ENCODE data around the gene ABCC8. TPM values are rescaled to one million over a fixed set of nuclear protein-coding genes. Genes with fewer than 3 reads are reported as not detected.

ABCC8 gene
- polyA plus RNA-seq, 1 of the 3 experiments (the other 2 are of a cell fraction) = 1.1 TPM

DNA sequence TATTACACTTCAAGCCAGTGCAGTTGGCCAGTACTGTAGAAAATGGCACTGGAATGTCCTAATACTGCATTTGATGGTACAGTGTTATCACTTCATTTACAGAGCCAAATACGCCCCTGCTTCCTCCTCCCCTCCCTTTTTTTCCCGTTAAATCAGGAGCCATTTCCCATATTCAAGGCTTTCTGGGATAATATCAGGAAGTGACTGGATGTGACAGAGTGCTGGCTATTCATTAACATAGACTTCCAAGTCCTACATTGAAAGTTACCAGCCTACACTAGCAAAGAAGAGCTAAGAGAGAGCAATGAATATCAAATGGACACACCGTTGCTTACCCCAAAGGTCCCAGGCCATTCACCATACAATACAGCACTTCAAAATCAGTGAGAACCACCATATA is 32.1 kb upstream of the ABCC8 start:
- Histone ChIP-seq H3K4me3 (ENCODE audit: low read depth in 2 of 2, low read length in 1 of 2) (no peak overlapping the region), H3K9me2 (no peaks in the 10 kb centered on the region), H3K79me2 (ENCODE audit: insufficient read depth) (no peaks in the 10 kb centered on the region), H2AFZ (ENCODE audit: low read depth) (no peak overlapping the region), H3K27ac (ENCODE audit: low read depth in 2 of 2, low read length in 1 of 2) (no peak overlapping the region; a peak in 1 of 4 replicates), H3K36me3 (replicated peaks in 1 of 2; ENCODE audit: control insufficient read depth in 1 of 2, insufficient read depth in 2 of 2, low read length in 1 of 2) (no peaks in the 10 kb centered on the region), H3K9ac (no peak overlapping the region), H3K4me2 (no peak overlapping the region), H4K20me1 (ENCODE audit: insufficient read depth) (no peaks in the 10 kb centered on the region), H3K9me3 (no peaks in the 10 kb centered on the region), H3F3A (replicated peaks; ENCODE audit: insufficient read depth) (no peaks in the 10 kb centered on the region), H3K27me3 (ENCODE audit: insufficient read depth) (no peaks in the 10 kb centered on the region; the same call in 1 of the 2 replicates), H3K4me1 (ENCODE audit: control insufficient read depth in 1 of 2, insufficient read depth in 2 of 2, low read depth in 1 of 2, low read length in 1 of 2) (peaks cover 0 to 15% of the 10 kb centered on the region in 2 experiments; a peak in 2 of 4 replicates)
- DNase-seq = no peak
- WGBS (ENCODE audit: low lambda C conversion rate) = 31% methylated on average over 3 of the region's 3 CpGs
- TF ChIP-seq RAD21 (IDR thresholded peaks at IDR 0.05; ENCODE audit: low read length) (no peak), USF1 (IDR thresholded peaks at IDR 0.05; ENCODE audit: borderline replicate concordance, low read depth) (no peak), RFX5 (IDR thresholded peaks at IDR 0.05; ENCODE audit: low read length) (no peak), PBX3 (IDR thresholded peaks at IDR 0.05) (no peak)
- CTCF ChIA-PET = interaction anchor here (2.4 to 45.6 kb wide), 3 partner anchors 15 to 154 kb away, joined by 12 to 1101 read pairs (median 499); partner anchors contain the start of gene KCNJ11
- POLR2A ChIA-PET = no interaction called here

- no peak overlapping the region for H3K9ac ChIP-seq
- H3K4me1 ChIP-seq (ENCODE audit: control insufficient read depth in 1 of 2, insufficient read depth in 2 of 2, low read depth in 1 of 2, low read length in 1 of 2) = peaks cover 0 to 15% of the 10 kb centered on the region in 2 experiments; a peak in 2 of 4 replicates
- H3K27me3 ChIP-seq (ENCODE audit: insufficient read depth) = no peaks in the 10 kb centered on the region; the same call in 1 of the 2 replicates
- H3K9me2 ChIP-seq = no peaks in the 10 kb centered on the region
- no peaks in the 10 kb centered on the region for H3K36me3 ChIP-seq (replicated peaks in 1 of 2; ENCODE audit: control insufficient read depth in 1 of 2, insufficient read depth in 2 of 2, low read length in 1 of 2)
- no peaks in the 10 kb centered on the region for H3K79me2 ChIP-seq (ENCODE audit: insufficient read depth)
- DNase-seq = no peak
- peak overlapping the region in 1 of 2 experiments; percentile 27; a peak in 1 of 4 replicates for H3K27ac ChIP-seq (ENCODE audit: low read depth in 2 of 2, low read length in 1 of 2)
- H3F3A ChIP-seq (replicated peaks; ENCODE audit: insufficient read depth) = no peaks in the 10 kb centered on the region
- TF ChIP-seq CTCF (IDR thresholded peaks at IDR 0.05) (no peak), SIN3A (IDR thresholded peaks at IDR 0.05; ENCODE audit: borderline replicate concordance, low read depth, low read length) (no peak), FOSL2 (IDR thresholded peaks at IDR 0.05; ENCODE audit: borderline replicate concordance, low read depth) (no peak), MAX (IDR thresholded peaks at IDR 0.05; ENCODE audit: low read depth) (no peak), NFIC (IDR thresholded peaks at IDR 0.05; ENCODE audit: borderline replicate concordance) (no peak), POLR2AphosphoS5 (IDR thresholded peaks at IDR 0.05; ENCODE audit: low read depth, low read length) (no peak), RCOR1 (IDR thresholded peaks at IDR 0.05; ENCODE audit: low read length) (no peak), ZBTB33 (IDR thresholded peaks at IDR 0.05; ENCODE audit: borderline replicate concordance, low read depth) (no peak), NRF1 (IDR thresholded peaks at IDR 0.05; ENCODE audit: low read depth, low read length) (no peak), TEAD4 (IDR thresholded peaks at IDR 0.05; ENCODE audit: borderline replicate concordance, insufficient read depth) (no peak), RXRA (IDR thresholded peaks at IDR 0.05; ENCODE audit: borderline replicate concordance, low read depth) (no peak), ELF1 (IDR thresholded peaks at IDR 0.05) (no peak), EZH2phosphoT487 (IDR thresholded peaks at IDR 0.05; ENCODE audit: borderline replicate concordance, low read depth) (no peak), SMC3 (IDR thresholded peaks at IDR 0.05; ENCODE audit: low read depth, low read length) (no peak), EP300 (IDR thresholded peaks at IDR 0.05; ENCODE audit: borderline replicate concordance in 1 of 2, low read depth in 1 of 2, low read length in 1 of 2) (no peak), JUND (IDR thresholded peaks at IDR 0.05) (no peak), TCF12 (IDR thresholded peaks at IDR 0.05) (no peak), GATA2 (CRISPR knock-in tag; IDR thresholded peaks at IDR 0.05) (no peak), RAD21 (IDR thresholded peaks at IDR 0.05; ENCODE audit: low read length) (no peak), USF1 (IDR thresholded peaks at IDR 0.05; ENCODE audit: borderline replicate concordance, low read depth) (no peak)
- ChIA-PET CTCF (interaction anchor here (2.4 to 45.6 kb wide), 3 partner anchors 16 to 154 kb away, joined by 12 to 1101 read pairs (median 499); partner anchors contain the start of gene KCNJ11), POLR2A (no interaction called here)
- H3K4me2 ChIP-seq = no peak overlapping the region
- 32% methylated on average over 3 of the region's 3 CpGs for WGBS (ENCODE audit: low lambda C conversion rate)
- no peaks in the 10 kb centered on the region for H3K9me3 ChIP-seq
- H3K4me3 ChIP-seq (ENCODE audit: low read depth in 2 of 2, low read length in 1 of 2) = no peak overlapping the region
- H2AFZ ChIP-seq (ENCODE audit: low read depth) = no peak overlapping the region
- no peaks in the 10 kb centered on the region for H4K20me1 ChIP-seq (ENCODE audit: insufficient read depth)
Observed at GRCh38 chr11:17508306-17508705, 31.7 kb upstream of the ABCC8 start.

Data from SK-N-SH (cell line).